ENCODE measurements around the gene STPG1.

DNA sequence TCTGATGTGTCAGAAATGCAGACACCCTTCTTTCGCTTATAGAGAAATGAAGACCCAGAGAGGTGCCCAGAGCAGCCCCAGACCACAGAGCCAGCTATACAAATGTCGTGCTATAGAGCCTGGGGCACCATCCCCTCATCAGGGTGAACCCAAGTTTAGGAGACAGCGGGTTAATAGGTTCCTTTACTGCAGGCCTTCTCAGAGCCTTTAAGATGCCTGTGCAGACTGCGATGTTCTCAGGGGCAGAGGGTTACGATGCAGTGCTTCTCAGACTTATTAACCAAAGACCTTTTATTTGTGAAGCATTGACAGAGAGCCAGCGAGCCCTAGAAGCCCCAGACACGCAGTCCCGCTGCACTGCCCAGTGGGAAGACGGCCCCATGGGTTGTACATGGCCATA is 46.9 kb downstream of the STPG1 start:
- TF ChIP-seq CTCF (IDR thresholded peaks at IDR 0.05) (no peak), POLR2A (IDR thresholded peaks at IDR 0.05) (no peak)

Data from breast epithelium (tissue), 3 donors.